ENCODE data around the gene AMD1. TPM values are rescaled to one million over a fixed set of nuclear protein-coding genes. Genes with fewer than 3 reads are reported as not detected.

The AMD1 gene
- total and polyA plus RNA-seq, 9 of the 15 experiments (the other 6 are each of a cell fraction or from before 2014, with no cell fraction given): 60.0 to 151 (median 85.6) TPM

DNA sequence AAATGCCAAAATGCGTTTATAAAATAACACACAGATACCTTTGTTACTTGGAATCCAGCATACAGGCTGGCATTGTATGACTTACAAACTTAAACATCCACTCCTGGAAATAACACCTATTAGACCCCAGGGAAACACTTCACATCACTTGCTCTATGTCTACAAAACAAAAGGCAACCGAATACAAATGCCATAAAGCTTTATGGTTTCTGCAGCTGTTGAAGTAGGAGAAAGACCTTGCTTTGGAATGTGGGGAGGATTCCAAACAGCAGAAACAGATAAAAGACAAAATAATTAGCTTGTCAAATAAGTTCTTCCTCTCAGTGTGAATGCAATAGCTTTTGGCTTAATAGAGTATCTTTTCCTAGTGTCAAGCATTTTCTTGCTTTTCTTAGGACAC is 9.8 kb upstream of the AMD1 start (continued):
- TF ChIP-seq, protein P1, sequence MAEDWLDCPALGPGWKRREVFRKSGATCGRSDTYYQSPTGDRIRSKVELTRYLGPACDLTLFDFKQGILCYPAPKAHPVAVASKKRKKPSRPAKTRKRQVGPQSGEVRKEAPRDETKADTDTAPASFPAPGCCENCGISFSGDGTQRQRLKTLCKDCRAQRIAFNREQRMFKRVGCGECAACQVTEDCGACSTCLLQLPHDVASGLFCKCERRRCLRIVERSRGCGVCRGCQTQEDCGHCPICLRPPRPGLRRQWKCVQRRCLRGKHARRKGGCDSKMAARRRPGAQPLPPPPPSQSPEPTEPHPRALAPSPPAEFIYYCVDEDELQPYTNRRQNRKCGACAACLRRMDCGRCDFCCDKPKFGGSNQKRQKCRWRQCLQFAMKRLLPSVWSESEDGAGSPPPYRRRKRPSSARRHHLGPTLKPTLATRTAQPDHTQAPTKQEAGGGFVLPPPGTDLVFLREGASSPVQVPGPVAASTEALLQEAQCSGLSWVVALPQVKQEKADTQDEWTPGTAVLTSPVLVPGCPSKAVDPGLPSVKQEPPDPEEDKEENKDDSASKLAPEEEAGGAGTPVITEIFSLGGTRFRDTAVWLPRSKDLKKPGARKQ (CRISPR knock-in tag; IDR thresholded peaks at IDR 0.05): no peak
- TF ChIP-seq BDP1 (IDR thresholded peaks at IDR 0.05; ENCODE audit: insufficient read depth, insufficient read length) (no peak), STAG1 (CRISPR knock-in tag; IDR thresholded peaks at IDR 0.05; ENCODE audit: borderline replicate concordance) (no peak), ZBTB8A (IDR thresholded peaks at IDR 0.05; ENCODE audit: partially characterized antibody) (no peak), SREBF1 (IDR thresholded peaks at IDR 0.05; ENCODE audit: borderline replicate concordance, low read depth, low read length) (no peak), GATA2 (CRISPR knock-in tag; IDR thresholded peaks at IDR 0.05) (no peak), HMGN3 (IDR thresholded peaks at IDR 0.05; ENCODE audit: borderline replicate concordance, extremely low read depth, insufficient read length, low read depth, low read length) (no peak), ZNF239 (CRISPR knock-in tag; IDR thresholded peaks at IDR 0.05) (no peak)

DNA sequence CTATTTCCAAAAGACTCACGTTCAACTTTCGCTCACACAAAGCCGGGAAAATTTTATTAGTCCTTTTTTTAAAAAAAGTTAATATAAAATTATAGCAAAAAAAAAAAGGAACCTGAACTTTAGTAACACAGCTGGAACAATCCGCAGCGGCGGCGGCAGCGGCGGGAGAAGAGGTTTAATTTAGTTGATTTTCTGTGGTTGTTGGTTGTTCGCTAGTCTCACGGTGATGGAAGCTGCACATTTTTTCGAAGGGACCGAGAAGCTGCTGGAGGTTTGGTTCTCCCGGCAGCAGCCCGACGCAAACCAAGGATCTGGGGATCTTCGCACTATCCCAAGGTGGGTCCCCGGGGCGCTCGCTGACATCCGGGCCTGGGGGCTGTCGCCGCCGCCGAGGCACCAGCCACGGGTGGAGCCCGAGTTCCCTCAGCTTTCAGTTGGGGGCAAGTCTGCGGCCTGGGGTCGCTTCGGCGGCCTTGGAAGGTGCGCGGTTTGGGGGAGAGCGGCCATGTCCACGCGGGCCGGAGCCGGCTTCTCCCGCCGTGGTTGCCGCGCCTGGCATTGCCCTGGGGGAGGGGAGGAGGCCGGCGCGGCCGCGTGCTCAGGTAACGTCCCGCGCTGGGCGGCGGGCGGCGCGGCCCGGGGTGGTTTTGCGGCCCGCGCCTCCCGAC is 429 bp downstream of the AMD1 start:
- no peaks in the 10 kb centered on the region for H3K9me3 ChIP-seq (replicated peaks; ENCODE audit: control insufficient read depth, insufficient read depth, low read depth, low read length)
- H3K27me3 ChIP-seq (ENCODE audit: control insufficient read depth in 2 of 2, insufficient read depth in 2 of 2, low read length in 2 of 2): no peaks in the 10 kb centered on the region
- in situ Hi-C loops (cut with MboI) (no loop called here), intact Hi-C loops (cut with micrococcal nuclease) (loop anchor here (1.0 to 5.0 kb wide), 4 partner anchors 60 to 123 kb away; partner anchors contain the start of genes CDK19 and GTF3C6)
- H4K20me1 ChIP-seq (replicated peaks; ENCODE audit: control insufficient read depth, insufficient read depth, low read length): peaks cover 42% of the 10 kb centered on the region
- no peak overlapping the region for H2AFZ ChIP-seq (ENCODE audit: low read depth, low read length)
- H3K4me2 ChIP-seq (ENCODE audit: insufficient read depth, low read length): peak overlapping the region; percentile 90
- no peaks in the 10 kb centered on the region for H3K9me1 ChIP-seq (ENCODE audit: control insufficient read depth, insufficient read depth, low read length)
- ChIA-PET CTCF (ENCODE audit: low intra/inter-chr PET ratio) (no interaction called here), POLR2A (interaction anchor here (0.6 to 7.2 kb wide), 46 partner anchors 7 to 331 kb away, joined by 3 to 125 read pairs (median 6); partner anchors contain the start of genes CDK19, GTF3C6 and RPF2)
- WGBS (ENCODE audit: insufficient coverage, low coverage, missing lambda C conversion rate): under 1% methylated on average over 40 of the region's 60 CpGs
- peak overlapping the region; percentile 92 to 99 for H3K9ac ChIP-seq (ENCODE audit: insufficient read depth in 1 of 2, low read depth in 2 of 2, low read length in 2 of 2)
- peaks cover 23 to 25% of the 10 kb centered on the region in 2 experiments; a peak in 4 of 5 replicates for H3K4me1 ChIP-seq (replicated peaks in 1 of 2; ENCODE audit: control insufficient read depth in 2 of 2, insufficient read depth in 2 of 2, low read length in 2 of 2)
- peak; percentile 17 for ATAC-seq
- BruUV-seq (replicated peaks): TSS peak; percentile 64
- peaks cover 21% of the 10 kb centered on the region; the same call in 2 of the 3 replicates for H3K36me3 ChIP-seq (ENCODE audit: control insufficient read depth, insufficient read depth, low read length)
- FAIRE-seq: no peak
- peak in 1 of 4 experiments; percentile 30 for DNase-seq (ENCODE audit: extremely low read depth in 1 of 4, low spot score in 3 of 4)
- peak overlapping the region; percentile 84 for H3K4me3 ChIP-seq
- H3K27ac ChIP-seq (ENCODE audit: extremely low read depth, low read depth, low read length): peak overlapping the region; percentile 90
- peaks cover 68% of the 10 kb centered on the region for H3K79me2 ChIP-seq (ENCODE audit: control insufficient read depth, insufficient read depth, low read length)
- peak; percentile 85 for TF ChIP-seq GABPA (tag; conservative IDR thresholded peaks at IDR 0.05; ENCODE audit: low read depth)
- TF ChIP-seq, protein P2, sequence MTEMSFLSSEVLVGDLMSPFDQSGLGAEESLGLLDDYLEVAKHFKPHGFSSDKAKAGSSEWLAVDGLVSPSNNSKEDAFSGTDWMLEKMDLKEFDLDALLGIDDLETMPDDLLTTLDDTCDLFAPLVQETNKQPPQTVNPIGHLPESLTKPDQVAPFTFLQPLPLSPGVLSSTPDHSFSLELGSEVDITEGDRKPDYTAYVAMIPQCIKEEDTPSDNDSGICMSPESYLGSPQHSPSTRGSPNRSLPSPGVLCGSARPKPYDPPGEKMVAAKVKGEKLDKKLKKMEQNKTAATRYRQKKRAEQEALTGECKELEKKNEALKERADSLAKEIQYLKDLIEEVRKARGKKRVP (CRISPR knock-in tag; IDR thresholded peaks at IDR 0.05): no peak
- TF ChIP-seq CCNT2 (IDR thresholded peaks at IDR 0.05; ENCODE audit: borderline replicate concordance, extremely low read depth, insufficient read length, low read depth, low read length): peak; percentile 73
- TF ChIP-seq HNRNPL (IDR thresholded peaks at IDR 0.05; ENCODE audit: low read depth, low read length): peak; percentile 94
- TF ChIP-seq FOSL1 (tag; conservative IDR thresholded peaks at IDR 0.05): 0 out of 2 replicates have a peak, but pooled peaks have one; percentile 19
- 0 out of 2 replicates have a peak, but pooled peaks have one; percentile 10 for TF ChIP-seq DPF2 (IDR thresholded peaks at IDR 0.05)
- peak; percentile 50; the same call in 1 of the 2 replicates for TF ChIP-seq NFATC3 (IDR thresholded peaks at IDR 0.05)
- no peak for TF ChIP-seq DACH1 (IDR thresholded peaks at IDR 0.05; ENCODE audit: partially characterized antibody)
- TF ChIP-seq RHOXF2B (CRISPR knock-in tag; conservative IDR thresholded peaks at IDR 0.05): no peak
- 0 out of 2 replicates have a peak, but pooled peaks have one; percentile 45 for TF ChIP-seq ZNF589 (CRISPR knock-in tag; IDR thresholded peaks at IDR 0.05; ENCODE audit: low read depth)
- TF ChIP-seq TAF1 (IDR thresholded peaks at IDR 0.05; ENCODE audit: control insufficient read depth, extremely low read depth, insufficient read depth, low read length, severe bottlenecking): no peak
